ENCODE measurements around the gene VWA8.
"Not testable (repeated sequence)": the region's sequence is repeated elsewhere in the genome, so short reads cannot be mapped to it uniquely, and the experiment has no call there.

The VWA8 gene

DNA sequence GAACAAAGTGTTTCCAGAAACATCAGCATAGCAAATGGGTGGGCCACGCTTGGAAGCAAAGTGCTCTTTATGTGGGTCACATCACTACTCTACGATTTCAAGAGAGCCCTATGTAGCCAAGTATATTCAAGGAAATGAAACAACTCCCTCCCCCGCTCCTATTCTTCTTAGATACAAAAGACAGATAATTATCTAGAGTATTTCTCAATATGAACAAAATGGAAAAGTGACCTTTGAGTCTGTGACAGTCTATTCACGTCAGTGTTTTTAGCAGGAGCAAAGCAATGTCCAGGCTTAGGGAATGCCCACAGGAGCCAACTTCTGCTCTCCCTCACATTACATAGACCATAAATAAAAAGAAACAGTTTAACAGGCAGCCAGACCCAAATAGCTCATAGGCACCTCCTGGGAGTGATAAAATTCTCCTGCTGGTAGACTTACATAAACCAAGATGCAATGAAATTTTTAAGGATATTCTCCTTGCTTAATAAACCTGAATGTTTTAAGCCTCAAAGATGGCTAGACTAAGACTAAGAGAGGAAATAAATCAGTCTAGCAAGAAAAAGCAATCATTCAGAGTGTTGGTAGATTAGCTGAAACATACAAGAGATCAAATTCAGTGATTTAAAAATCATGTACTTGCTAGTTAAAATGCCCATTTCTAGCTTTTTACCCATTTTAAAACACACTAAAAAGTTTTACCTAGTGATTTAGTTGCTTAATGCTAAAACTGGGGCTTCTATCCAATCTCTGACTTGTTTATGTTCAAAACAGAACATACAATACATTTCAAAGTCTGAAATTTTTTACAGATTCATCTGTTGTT is 320.7 kb downstream of the VWA8 start:
- peak overlapping the region in 1 of 21 experiments; percentile 26 for H3K27ac ChIP-seq
- H3K4me3 ChIP-seq, result no peak overlapping the region

DNA sequence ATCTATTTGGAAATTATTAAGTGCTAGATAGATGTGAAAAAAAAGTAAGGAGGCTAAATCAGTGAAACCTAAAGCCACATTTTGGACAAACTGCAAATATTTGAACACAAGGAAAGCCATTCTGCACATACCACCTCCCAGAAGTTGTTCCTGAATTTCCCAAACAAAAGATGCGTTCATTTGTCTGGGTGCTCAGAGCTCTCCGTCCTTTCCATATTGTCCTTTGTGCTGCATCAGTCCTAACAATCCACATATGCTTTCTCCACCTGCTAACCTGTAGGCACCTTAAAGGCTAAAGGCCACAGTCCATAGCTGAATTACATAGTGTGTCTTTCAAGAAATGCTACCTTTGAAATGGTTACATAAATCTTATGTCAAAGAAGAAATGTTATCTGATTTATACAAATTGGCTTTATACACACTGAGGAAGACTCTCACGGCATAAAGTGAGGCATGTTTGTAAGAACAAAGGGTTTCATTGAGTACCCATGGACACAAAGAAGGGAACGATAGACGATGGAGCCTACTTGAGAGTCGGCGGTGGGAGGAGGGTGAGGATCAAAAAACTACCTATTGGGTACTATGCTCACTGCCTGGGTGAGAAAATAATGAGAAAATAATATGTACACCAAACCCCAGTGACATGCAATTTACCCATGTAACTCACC is 321.5 kb downstream of the VWA8 start:
- no peak overlapping the region for H3K27ac ChIP-seq

DNA sequence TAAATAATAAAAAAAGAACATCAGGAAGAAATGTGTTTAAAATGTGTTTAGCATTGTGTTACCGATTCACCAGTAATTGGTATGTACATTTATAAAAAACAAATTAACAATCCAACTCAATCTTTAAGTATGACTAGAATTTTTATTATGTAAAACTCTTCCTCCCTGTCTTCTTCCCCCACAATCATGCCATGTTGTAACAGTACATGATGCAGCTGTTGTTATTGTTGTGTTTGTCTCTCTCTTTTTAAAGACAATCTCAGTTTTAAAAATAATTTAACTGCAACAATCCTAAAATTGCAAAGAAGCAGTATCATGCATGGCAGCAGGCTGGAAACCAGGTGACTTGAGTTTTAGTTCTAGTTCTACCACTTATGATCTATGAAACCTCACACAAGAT is 323.3 kb downstream of the VWA8 start:
- Histone ChIP-seq H3K27ac (no peak overlapping the region), H3K4me3 (no peak overlapping the region)

More for the DNA sequence above, 321.5 kb downstream of the VWA8 start:
- H3K4me3 ChIP-seq, result no peak overlapping the region

DNA sequence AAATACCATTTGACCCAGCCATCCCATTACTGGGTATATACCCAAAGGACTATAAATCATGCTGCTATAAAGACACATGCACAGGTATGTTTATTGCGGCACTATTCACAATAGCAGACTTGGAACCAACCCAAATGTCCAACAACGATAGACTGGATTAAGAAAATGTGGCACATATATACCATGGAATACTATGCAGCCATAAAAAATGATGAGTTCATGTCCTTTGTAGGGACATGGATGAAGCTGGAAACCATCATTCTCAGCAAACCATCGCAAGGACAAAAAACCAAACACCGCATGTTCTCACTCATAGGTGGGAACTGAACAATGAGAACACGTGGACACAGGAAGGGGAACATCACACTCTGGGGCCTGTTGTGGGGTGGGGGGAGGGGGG is 323.9 kb downstream of the VWA8 start:
- H3K4me3 ChIP-seq, H3K27ac ChIP-seq: not testable (repeated sequence)

DNA sequence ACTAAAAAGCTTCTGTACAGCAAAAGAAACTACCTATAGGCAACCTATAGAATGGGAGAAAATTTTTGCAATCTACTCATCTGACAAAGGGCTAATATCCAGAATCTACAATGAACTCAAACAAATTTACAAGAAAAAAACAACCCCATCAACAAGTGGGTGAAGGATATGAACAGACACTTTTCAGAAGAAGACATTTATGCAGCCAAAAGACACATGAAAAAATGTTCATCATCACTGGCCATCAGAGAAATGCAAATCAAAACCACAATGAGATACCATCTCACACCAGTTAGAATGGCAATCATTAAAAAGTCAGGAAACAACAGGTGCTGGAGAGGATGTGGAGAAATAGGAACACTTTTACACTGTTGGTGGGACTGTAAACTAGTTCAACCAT is 324.3 kb downstream of the VWA8 start:
- not testable (repeated sequence) for H3K27ac ChIP-seq, H3K4me3 ChIP-seq

DNA sequence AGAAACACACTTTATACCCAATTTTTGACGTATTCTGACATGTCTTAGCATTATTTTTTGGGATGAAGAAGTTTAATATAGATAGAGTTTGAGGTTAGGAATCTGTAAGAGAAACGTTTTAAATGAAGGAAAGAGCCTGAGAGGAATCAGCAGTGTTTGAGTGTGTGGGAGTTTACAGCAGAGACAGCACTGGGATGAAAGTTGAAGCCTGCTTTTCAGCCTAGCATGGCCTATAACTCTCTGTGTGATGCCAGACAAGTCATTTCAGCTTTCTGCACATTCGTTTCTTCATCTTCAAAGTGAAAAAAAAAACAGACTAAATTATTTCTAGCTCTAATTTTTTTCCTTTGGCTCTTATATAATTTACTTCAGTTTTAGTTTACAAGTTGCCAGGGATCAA is 326.5 kb downstream of the VWA8 start:
- no peak overlapping the region for H3K27ac ChIP-seq
- no peak overlapping the region for H3K4me3 ChIP-seq

DNA sequence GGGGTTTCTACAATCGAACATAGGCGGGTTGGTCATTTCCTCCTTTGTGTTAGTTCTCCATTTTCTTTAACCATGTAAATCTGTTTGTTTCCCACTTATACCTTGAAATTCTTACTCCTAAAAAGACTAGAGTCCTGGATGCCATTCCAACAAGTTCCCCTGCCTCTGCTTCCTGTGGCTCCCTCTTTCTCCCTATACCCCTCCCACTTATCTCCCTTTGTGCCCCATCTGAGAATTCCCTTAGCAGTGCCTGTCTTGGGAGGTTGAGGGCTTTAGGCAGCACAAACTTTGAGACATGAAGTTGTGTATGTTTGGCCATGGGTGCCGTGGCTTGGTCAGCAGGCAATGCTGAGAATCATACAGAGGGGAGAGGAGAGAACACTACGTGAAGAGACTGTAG is 327.1 kb downstream of the VWA8 start:
- H3K4me3 ChIP-seq, result no peak overlapping the region

DNA sequence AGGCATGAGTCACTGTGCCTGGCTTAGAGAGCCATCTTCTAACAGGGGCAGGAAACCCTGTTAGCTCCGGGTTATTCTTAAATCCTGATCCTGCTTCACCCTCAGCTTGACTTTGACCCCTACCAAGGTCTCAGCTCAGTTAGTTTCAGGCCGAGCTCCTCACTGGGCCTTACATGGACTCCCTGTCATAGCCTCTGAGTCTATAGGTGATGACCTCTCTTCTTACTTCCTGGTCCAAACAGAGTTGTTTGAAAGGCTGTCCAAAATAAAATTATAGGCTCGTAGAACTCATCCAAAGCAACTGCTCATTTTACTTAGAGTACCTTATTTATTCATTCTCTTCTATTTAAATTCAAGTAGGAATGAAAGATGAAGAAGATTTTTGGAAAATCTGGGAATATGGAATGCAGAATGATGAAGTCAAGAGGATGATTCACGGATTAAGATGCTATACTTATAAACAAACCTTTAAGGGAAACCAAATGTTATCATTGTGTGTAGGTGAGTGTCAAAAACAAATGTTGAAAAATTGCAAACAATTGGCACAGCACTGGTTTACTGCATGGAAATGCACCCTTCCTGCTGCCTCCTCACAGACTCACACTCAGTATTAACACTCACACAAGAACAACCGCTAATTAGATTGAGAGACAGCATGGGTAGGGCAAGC is 329.5 kb downstream of the VWA8 start:
- no peak overlapping the region for H3K27ac ChIP-seq
- H3K4me3 ChIP-seq, result no peak overlapping the region

More for the DNA sequence above, 327.1 kb downstream of the VWA8 start:
- H3K27ac ChIP-seq, result no peak overlapping the region

DNA sequence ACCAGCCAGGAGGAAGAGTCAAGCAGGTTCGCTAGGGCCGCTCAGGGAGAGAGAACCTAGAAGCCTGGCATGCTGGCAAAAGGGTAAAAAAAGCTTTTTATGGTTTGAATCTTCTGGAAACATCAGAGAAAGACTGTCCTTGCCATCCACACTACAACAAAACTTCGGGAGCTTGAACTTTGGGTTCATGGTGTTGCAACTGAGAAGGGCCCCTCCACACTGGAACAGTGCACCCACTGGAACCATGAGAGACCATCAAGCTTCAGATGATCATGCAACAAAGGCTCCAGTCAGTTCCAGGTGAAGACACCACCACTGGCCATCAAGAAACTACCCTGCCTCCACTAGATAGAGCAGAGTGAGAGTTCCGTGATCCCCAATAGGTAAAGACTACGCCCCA is 333.5 kb downstream of the VWA8 start:
- H3K27ac ChIP-seq, result no peak overlapping the region

DNA sequence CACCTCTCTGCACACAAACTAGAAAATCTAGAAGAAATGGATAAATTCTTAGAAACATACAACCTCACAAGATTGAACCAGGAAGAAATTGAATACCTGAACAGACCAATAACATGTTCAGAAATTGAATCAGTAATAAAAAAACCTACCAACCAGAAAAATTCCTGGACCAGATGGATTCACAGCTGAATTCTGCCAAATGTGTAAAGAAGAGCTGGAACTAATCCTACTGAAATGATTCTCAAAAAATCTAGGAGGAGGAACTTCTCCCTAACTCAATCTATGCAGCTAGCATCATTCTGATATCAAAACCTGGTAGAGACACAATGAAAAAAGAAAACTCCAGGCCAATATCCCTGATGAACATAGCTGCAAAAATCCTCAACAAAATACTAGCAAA is 336.9 kb downstream of the VWA8 start:
- H3K27ac ChIP-seq, result peak overlapping the region in 1 of 21 experiments; percentile 18
- H3K4me3 ChIP-seq, result no peak overlapping the region

More for the DNA sequence above, 333.5 kb downstream of the VWA8 start:
- no peak overlapping the region for H3K4me3 ChIP-seq

DNA sequence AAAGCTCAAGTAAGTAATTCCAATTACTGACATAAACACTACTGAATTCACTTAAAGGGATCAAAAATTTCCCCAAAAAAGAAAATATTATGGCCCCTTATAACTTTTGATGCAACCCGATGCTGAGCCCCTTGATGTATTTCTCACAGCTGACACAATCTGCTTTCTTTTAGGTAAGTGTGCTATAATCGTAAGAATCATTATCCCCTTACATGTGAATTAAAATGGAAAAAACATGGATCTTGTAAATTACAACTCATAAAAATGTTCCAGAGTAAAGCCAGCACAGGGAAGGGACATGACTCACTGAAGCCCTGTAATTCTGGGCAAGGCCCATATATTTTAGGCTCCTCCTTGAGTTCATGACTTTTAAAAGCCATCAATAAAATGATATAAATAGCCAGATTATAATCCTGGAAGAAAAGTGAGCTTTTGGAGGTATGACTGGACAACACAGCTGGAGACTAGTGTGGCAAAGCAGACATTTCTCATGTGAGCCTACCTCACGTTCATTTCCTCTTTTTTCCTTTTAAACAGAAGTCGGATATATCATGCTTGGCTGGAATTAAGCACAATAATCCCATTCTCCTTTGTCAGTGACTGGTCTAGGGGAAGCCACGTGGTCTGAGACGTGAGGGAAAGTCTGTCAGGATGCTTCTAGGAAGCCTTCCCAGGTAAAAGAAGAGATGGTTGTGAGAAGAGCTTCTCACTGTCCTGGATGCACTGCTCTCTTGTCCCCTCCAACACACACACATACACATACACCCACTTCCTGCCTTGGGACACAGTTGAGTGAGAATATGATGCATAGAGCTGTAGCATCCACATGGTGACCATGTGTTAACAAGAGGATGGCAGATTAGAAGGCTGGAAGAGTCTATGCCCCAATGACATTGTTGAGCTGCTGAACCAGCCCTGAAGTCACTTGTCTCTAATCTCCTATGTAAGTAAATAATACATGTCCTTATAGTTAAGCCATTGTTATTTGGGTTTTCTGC is 338.2 kb downstream of the VWA8 start:
- peak overlapping the region in 10 of 21 experiments; percentile 2 to 65 (median 38) for H3K27ac ChIP-seq
- no peak overlapping the region for H3K4me3 ChIP-seq

DNA sequence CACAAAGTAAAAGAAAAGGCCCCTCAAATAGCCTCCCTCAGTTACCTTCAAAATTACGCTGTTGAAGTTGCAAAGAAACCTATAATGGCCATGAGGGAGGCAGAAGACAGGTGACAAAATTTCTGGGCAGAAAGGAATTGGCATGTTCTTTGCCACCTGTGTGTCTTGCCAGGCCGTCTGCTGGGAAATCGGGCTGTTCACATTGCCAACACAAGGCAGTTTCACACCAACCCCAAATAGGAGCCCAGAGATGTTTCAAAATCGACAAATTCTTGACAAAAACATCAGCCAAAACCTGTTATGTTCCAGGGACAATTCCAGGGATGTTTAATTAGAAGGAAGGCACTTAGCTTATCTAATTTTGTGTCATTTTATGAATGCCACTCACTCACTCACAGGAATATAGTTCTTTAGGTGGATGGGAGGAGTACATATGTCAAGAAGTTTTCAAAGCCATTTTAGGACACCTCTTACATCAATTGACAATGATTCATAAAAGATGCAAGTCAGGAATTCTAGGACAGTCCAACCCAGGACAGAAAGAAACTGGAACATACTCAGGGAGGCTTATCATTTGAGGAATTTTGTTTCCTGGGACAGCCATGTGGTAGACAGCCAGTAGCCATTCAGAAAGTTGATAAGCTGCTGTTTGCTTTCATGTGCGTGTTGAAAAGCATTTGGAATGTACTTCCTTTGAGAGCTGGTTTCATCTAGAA is 339.0 kb downstream of the VWA8 start:
- H3K4me3 ChIP-seq, result no peak overlapping the region
- H3K27ac ChIP-seq, result peak overlapping the region in 9 of 21 experiments; percentile 2 to 65 (median 39)

DNA sequence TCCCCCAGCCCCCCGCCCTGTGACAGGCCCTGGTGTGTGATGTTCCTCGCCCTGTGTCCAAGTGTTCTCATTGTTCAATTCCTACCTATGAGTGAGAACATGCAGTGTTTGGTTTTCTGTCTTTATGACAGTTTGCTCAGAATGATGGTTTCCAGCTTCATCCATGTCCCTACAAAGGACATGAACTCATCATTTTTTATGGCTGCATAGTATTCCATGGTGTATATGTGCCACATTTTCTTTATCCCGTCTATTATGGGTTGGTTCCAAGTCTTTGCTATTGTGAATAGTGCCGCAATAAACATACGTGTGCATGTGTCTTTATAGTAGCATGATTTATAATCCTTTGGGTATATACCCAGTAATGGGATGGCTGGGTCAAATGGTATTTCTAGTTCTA is 343.3 kb downstream of the VWA8 start:
- H3K4me3 ChIP-seq, H3K27ac ChIP-seq: not testable (repeated sequence)

DNA sequence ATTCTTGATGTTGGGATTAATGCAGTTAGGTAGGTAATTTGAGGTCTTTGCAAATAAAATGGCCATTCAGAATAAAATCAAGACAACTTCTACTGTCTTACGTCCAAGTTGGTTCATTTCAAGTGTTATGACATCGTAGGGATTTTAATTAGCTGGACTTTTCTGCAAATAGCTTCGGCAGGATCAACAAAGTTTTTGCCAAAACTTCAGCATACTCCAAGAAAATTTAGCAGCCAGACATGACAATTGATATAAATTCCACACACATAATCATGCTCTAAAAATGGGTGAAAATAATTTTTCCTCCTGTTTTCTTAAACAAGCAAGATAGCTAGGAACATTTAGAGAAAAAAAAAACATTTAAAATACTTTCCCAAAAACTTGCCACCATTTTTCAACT is 344.8 kb downstream of the VWA8 start:
- Histone ChIP-seq H3K4me3 (no peak overlapping the region), H3K27ac (peak overlapping the region in 3 of 21 experiments; percentile 3 to 90 (median 84))

DNA sequence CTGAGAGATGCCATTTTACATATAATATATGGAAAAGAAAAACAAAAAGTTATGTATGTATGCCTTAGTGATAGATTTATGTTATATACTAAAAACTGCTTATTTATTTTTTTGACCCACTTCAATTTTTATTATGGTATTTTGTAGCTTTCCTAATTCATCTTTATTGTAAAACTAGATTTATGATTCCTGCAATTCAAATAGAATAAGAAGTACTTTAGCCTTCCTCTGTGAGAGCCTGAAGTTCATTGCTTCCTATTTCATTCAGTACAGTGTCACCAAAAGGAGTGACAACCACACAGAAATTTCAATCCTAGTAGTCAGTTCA is 345.4 kb downstream of the VWA8 start:
- Histone ChIP-seq H3K27ac (peak overlapping the region in 7 of 21 experiments; percentile 2 to 90 (median 65)), H3K4me3 (no peak overlapping the region)

DNA sequence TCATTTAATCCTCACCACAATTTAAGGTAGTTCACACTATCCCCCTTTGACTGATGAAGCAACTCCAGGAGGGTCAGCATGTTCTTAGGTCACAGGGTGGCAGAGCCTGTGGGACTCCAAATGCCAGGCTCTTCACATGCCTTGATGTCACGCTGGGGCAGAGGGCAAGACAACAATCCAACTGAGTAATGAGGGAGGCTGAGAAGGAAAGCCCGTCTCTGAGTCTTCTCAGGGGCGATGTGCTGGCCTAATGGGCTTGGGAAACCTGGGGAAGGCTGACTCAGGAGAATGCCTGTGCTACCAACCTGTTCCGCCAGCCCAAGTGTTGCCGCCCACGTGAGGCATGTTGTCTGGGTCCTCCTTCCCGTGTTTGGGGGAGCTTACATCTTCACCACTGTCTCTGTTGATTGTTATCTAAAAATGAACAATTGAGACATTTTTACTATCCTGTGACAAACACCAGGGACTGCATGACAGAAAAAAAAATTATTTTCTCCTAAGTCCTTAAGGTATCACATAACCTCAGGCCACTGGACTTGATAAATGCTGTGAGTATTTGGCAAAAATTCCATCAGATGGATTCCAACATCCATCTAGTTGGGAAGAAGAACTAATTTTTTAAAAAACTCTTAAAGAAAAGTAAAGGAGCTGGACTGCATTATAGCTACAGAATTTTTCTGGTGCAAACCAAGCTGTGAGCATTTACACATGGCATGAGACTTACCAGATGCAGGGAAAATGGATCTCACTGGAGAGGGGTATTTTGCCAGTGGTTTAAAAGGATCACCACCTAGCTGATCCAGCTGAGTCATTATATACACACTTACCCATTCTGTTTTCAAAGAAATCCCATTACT is 346.0 kb downstream of the VWA8 start:
- Histone ChIP-seq H3K27ac (peak overlapping the region in 15 of 21 experiments; percentile 2 to 90 (median 56)), H3K4me3 (no peak overlapping the region)

DNA sequence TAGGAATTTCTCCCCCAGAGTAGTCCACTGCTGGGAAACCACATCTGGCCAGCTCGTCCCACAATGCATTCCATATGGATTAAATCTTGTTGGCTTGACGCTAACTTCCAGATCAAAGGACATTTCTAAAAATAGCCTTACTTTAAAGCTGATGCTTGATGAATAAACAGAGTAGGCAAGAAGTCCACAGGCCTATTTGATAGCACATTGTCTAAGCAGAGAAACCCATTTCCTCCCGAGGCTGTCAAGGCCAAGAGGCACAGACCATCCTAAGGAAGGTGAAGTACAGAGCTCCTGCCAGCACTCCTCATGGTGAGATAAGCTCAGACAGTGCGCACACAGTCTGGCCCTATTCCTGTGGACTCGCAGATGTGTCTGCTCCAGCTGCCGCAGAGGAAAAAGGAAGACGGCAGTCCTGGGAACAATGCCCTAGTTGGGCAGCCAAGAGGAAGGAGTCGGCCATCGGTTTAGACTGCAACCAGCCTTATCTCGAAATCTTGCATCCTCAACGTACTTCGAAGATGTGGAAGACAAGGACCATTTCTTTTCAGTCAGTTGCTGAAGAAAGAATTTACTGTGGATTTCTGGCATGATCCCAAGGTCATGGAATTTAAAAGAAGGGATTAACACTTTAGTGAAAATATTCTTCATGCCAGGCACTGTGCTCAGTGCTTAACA is 346.8 kb downstream of the VWA8 start:
- Histone ChIP-seq H3K4me3 (no peak overlapping the region), H3K27ac (peak overlapping the region in 14 of 21 experiments; percentile 3 to 90 (median 59))
